NCI-H1092 (cell line): ENCODE results near the gene NLRP6.
"Not testable (repeated sequence)": the region's sequence is repeated elsewhere in the genome, so short reads cannot be mapped to it uniquely, and the experiment has no call there.

Experiments used
- DNase-seq: peaks from one replicate; lab custom pipeline; 2025; lab: John Stamatoyannopoulos, UW

Gene NLRP6

GRCh38 chr11:308740-309665 lies 30.8 kb downstream of the NLRP6 start:
- DNase-seq, result not testable (repeated sequence)

DNA sequence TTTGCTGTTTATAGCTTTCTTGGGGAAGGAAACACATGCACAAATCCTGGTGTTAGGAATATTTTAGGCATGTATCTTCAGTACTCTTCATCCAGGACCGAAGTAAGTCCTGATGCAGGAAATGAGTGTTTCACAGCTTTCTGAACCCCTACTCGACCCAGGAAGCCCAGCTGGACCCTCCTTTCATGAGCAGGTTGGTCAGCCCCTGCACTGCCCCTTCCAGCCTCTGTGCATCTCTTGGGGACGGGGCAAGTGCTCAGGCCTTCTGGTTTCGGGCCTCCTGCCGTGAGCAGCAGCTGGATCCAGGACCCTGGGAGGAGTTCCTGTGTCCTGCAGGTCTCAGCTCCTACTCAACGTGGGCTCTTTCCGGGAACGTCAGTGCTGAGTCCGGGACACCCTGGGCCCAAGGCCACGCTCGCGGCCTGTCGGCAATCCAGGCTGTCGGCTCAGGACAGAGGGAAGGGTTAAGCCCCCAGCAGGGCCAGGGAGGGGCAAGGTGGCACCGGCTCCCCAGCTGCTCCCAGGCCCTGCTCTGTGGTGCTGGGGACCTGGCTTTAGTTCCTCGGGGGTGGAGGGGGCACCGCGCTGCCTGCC lies 31.9 kb downstream of the NLRP6 start:
- not testable (repeated sequence) for DNase-seq

GRCh38 chr11:311013-311748 lies 33.0 kb downstream of the NLRP6 start:
- DNase-seq, result not testable (repeated sequence)

- DNase-seq, result no peak
Measured at GRCh38 chr11:312092-312816, 34.0 kb downstream of the NLRP6 start.

DNA sequence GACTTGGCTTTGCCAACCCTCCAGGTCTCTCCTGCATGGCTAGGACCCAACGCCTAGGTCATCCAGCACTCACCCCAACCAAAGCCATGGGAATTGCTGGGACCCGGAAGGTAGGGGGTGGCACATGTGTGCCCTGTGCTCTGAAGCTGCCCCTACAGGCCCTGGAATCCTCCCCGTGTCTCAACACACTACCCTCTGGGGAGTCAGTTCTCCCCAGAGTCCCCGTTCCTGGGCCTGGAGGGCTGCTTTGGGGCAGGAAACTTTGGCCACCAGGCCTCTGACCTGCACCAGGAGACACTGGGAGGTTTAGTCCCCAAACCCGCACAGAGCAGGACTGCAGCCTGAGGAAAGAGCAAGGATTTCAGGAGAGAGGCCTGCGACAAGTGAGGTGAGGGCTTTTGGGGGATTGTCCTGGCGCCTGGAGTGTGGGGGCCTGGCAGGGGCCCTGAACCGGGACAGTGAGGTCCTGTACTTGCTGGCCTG lies 35.1 kb downstream of the NLRP6 start:
- no peak for DNase-seq

DNA sequence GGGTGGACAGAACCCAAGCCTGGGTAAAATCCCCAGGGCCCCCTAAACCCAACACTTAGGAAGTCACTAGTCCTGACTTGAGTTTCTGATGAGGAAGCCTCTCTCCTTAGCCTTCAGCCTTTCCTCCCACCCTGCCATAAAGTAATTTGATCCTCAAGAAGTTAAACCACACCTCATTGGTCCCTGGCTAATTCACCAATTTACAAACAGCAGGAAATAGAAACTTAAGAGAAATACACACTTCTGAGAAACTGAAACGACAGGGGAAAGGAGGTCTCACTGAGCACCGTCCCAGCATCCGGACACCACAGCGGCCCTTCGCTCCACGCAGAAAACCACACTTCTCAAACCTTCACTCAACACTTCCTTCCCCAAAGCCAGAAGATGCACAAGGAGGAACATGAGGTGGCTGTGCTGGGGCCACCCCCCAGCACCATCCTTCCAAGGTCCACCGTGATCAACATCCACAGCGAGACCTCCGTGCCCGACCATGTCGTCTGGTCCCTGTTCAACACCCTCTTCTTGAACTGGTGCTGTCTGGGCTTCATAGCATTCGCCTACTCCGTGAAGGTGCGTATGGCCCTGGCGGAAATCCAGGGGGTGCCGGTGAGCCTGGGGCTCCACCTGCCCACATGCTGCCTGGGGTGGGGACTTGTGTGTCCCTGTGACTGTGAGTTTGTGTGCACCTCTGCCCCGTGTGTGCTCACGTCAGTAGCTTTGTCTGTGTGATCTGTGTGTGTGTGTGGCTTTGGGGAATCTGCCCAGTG lies 35.8 kb downstream of the NLRP6 start, which contains the start of gene IFITM1:
IFITM1 (plus strand) TSS at position 254 of the 767 bp plus-strand sequence; CDS start at position 385, 131 bp downstream.
- DNase-seq, result no peak

DNA sequence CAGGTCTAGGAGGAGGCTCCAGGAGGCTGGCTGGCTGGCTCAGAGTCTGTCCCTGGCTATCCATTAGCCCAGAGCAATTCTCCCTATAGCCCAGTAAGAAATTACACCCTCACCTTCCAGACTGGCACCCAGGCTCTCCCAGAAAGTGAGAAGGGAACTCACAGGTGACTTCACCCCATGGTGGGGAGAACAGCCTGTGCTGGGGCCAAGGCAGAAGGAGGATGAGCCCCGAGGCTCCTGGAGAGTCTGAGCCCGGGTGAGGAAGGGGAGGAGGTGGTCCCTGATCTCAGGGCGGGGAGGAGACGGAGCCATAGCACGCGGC lies 36.3 kb downstream of the NLRP6 start:
- DNase-seq, result not testable (repeated sequence)

DNA sequence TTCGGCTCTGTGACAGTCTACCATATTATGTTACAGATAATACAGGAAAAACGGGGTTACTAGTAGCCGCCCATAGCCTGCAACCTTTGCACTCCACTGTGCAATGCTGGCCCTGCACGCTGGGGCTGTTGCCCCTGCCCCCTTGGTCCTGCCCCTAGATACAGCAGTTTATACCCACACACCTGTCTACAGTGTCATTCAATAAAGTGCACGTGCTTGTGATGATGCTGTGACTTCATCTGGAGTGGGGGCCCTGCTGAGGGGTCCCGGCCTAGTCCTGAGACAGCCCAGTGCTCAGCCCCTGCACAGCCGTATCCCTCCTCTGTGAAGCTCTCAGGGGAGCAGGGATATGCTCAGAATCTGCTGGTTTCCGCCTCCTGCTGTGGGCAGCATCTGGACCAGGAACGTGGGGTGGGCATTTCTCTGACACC lies 36.9 kb downstream of the NLRP6 start:
- DNase-seq, result no peak

GRCh38 chr11:315516-315994 lies 37.3 kb downstream of the NLRP6 start:
- no peak for DNase-seq

DNA sequence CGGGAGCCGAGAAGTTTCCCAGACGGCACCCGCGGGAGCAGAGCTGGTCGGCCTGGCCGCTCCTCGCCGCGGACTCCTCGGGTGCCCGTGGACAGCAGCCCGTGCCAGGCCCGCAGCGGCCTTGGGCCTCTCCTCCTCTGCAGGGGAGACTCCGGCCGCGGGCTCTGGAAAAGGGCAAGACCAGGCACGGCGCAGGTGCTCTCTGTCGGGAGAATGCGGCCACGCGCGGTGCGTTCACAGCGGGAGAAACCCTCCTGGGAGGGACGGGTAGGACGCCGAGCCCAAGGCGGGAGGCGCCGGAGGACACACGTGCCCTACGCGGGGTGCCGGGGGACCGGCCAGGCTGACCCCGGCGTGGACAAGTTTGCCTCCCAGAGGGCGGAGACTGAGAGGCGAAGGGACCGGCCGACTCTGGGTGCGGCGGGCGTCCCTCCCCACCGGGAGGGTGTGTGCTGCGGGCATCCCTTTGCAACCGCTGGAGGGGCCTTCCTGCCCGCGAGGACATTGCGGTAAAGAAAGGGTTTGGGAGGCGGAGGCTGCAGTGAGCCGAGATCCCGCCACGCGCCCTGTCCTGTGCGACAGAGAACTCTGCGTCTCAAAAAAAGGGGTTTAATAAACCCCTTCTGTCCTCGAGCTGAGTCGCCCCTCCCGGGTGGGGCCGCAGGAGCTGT lies 38.0 kb downstream of the NLRP6 start:
- DNase-seq, result no peak

DNA sequence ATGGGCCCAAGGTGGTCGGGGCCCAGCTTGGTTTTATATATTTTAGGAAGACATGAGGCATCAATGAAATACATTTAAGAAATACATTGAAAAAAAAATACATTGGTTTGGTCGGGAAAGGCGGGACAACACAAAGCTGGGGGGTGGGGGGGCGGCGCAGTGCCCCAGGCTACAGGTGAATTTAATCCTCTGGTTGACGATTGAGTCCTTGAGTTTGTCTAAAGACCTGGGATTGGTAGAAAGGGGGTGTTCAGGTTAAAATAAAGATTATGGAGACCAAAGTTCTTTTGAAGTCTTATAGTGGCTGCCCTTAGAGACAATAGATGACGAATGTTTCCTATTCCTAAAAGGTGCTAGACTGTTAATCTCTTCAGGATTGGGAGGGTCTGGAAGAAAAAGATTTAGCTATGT lies 38.7 kb downstream of the NLRP6 start:
- DNase-seq, result no peak

- not testable (repeated sequence) for DNase-seq
Measured at GRCh38 chr11:317668-318404, 39.6 kb downstream of the NLRP6 start.

DNA sequence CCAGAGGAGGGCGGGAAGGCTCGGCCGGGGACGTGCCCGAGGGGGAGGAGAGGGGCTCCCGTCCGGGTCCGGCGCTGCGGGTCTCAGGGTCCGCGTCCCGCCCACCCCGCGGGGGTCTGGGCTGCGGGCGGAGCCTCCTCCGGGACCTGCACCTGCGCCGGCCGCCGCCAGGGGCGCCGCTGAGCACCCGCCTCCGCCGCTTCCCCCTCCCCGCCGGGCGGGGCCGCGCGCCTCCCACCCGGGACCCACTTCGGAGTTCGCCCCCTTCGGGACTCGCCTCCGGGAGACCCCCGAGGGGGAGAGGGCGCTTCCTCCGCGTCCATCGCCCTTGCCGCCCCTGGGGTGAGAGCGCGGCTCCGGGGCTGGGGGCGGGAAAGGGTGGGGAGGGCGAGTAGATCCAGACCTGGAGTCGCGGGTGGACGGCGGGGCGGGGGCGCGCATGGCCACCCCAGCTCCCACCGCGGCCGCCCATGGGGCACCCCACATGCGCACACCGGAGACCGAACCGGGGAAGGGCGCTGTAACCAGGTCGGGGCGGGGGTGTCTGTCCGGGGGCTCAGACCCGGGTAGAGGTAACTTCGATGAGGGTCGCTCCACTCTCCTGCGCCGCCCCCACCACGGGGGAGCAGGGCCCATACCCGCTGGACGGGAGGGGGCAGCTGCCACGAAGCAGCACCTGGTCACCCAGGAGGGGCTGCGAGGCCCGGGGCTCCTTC lies 40.4 kb downstream of the NLRP6 start:
- DNase-seq, result not testable (repeated sequence)

DNA sequence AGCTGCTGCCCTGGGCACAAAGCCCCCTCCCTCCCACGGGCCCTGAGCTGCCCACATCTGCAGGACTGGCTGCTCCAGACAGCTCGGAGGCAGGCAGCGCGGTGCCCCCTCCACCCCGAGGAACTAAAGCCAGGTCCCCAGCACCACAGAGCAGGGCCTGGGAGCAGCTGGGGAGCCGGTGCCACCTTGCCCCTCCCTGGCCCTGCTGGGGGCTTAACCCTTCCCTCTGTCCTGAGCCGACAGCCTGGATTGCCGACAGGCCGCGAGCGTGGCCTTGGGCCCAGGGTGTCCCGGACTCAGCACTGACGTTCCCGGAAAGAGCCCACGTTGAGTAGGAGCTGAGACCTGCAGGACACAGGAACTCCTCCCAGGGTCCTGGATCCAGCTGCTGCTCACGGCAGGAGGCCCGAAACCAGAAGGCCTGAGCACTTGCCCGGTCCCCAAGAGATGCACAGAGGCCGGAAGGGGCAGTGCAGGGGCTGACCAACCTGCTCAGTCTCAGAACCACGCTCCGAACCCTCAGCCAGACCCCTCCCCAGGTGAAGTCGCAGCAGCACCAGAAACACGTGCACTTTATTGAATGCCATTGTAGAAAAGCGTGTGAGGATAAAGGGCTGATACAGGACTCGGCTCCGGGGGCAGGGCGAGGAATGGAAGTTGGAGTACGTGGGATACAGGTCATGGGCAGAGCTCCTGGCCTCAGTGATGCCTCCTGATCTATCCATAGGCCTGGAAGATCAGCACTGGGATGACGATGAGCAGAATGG lies 41.1 kb downstream of the NLRP6 start:
- not testable (repeated sequence) for DNase-seq

- DNase-seq, result not testable (repeated sequence)
Measured at GRCh38 chr11:319888-320273, 41.7 kb downstream of the NLRP6 start.

DNA sequence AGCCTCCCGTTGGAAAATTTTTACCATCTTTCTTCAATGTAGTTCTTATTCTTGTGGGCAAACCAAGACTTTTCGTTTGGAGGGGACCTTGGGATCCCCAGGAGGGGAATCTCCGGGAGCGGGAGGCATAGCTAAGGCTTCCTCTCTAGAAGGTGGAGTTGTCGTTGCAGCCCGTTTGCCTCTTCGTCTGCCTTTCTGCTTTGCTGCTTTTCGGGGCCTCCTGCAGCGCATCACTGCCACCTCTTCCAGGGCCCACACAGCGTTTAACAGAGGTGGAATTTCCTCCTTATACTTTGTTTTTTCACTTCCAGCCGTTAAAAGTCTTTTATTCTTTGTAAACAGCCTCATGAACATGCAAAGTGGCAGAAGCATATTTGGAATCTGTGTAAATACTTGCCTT lies 45.9 kb downstream of the NLRP6 start:
- DNase-seq, result no peak

DNA sequence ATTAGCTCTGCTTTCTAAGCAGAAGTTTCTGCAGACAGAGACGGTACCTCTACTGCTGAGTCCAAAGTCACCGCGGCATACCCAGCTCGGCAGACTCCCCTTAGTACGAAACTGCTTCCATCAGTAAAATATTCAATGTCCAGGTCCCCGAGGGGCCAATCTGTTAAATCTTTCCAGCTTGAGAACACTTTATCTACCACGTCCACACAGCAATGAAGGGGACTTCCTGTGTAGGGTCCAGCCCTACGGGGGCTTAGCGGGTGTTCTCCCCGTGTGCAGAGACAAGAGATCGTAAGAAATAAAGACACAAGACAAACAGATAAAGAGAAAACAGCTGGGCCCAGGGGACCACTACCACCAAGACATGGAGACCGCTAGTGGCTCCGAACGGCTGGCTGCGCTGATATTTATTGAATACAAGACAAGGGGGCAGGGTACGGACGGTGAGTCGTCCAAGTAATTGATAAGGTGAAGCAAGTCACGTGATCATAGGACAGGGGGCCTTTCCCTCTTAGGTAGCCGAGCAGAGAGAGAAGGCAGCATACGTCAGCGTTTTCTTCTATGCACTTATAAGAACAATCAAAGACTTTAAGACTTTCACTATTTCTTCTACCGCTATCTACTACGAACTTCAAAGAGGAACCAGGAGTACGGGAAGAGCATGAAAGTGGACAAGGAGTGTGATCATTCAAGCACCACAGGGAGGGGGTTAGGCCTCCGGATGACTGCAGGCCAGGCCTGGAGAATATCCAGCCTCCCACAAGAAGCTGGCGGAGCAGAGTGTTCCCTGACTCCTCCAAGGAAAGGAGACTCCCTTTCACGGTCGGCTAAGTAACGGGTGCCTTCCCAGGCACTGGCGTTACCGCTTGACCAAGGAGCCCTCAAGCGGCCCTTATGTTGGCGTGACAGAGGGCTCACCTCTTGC lies 46.6 kb downstream of the NLRP6 start:
- not testable (repeated sequence) for DNase-seq
